A549 treated with dexamethasone at 1 μM for 4 hours (cell line): ENCODE data around the gene DNASE1L2. TPM values are rescaled to one million over a fixed set of nuclear protein-coding genes. Genes with fewer than 3 reads are reported as not detected.

ENCODE experiments used
- total RNA-seq: library from RNA; stranded (reverse); fragments of 200-300 nt; extraction: Qiagen RNA extraction; gene quantifications from 5 replicates; pipeline ENCODE4 v1.2.3, GENCODE V29; 2022

Gene DNASE1L2
- 0.54 to 1.3 TPM (median 1.1 TPM) in 5 replicates for total RNA-seq

GRCh38 chr16:2236337-2237101, at the start of gene DNASE1L2:
TSS of gene DNASE1L2 (plus strand) at chr16:2236444. CDS start at chr16:2236817, 373 bp downstream.

GRCh38 chr16:2196162-2196980, 39.9 kb upstream of the DNASE1L2 start, which contains the start of gene CASKIN1:
TSS of gene CASKIN1 (minus strand) at chr16:2196605. CDS start at chr16:2196432, 173 bp downstream.

DNA sequence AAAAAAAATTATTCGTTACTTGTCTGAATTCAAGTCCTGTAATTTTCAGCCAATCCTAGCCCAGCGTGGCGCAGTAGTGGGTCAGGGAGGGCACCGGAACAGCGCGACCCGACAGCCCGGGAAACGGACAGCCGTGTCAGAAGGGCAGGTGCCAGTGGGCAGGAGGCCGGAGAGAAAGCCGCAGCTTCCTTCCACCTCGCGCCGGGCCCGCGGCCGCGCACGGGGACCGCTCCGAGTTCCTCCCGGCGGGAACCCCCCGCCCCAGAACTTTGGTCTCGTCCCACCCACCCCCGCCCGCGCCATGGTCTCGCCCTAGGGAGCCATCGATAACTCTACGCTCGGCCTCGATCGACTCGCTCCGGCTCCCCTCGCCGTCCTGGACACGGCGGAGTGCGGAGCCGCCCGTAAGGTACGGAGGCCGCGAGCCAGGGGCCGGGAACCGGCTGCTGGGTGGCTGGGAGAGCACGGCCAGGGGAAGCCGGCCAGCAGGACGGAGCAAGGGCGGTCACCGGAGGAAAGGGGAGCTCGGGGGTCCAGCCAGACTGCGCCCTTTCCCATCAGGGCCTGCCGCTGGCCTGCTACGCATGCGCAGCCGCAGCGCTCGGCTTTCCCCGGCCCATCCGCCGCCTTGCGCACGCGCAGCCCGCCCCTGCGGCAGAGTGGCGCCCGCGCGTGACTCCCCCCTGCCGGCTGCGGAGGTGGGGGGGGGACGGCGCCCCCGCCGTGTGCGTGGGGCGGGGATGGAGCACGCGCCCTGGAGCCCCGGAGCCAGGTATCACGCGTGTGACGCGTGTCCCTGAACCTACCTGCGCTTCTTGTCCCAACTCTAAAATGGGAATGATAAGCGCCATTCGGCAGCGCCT, 30.9 kb upstream of the DNASE1L2 start, which contains the start of gene MLST8:
TSS of gene MLST8 (plus strand) at position 351 of the 863 bp plus-strand sequence. CDS start 632 bp downstream, outside the sequence.

DNA sequence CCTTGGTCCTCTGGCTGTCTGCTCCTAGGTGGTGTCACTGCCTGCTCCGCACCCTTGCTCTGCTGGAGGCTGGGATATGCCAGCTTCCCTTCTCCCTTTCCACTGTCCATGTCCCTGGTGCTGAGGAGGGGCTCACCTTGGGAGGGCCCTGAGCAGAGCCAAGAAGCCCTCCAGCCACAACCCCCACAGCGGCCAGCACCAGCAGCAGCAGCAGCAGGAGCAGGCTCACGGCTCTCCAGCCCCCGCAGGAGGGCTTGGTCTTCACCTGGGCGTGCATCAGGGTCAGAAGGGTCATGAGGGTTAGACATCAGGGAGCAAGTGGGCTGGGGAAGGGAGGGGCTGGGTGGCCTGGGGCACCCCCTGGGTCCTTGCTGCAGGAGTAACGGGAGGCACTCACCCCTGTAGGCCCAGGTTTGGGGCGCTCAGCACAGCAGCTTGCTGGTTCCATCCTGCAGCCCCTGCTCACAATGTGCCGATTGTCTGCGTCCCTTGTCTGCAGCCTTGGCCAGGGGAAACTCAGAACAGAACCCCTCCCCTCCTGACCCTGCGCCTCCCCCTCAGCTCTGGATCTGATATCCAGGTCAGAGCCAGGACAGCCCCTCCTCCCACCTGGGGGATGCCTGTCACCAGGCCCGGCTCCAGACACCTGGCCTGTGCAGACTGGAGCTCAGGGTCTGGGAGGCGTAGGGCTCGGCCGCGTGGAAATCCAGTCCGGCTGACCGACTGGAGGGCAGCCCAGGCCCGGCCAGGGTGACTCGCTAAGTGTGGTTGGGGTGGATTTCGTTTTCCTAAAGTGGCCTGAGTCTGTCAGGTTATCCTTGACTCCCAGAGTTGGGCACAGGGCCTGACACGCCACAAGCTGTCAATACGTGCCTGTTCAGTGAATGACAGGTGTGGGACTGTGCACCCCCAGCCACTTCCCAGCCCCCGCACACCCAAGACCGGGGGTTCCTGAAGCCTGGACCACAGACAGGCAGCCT, 25.6 kb upstream of the DNASE1L2 start, which contains the start of gene BRICD5:
TSS of gene BRICD5 (minus strand) at position 478 of the 980 bp plus-strand sequence. CDS start at position 448, 30 bp downstream.

DNA sequence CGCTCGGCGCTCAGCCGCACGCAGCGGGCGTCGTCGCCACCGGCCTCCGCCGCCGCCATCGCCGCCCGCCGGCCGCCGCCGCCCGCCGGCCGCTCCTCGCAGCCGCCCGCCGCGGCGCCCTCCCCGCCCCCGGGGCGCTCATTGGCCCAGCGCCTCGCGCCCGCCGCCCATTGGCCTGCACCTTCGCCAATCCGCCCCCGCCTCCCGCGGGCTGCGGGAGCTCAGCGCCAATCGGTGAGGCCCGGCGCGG, 21.6 kb upstream of the DNASE1L2 start, which contains the start of gene PGP:
TSS of gene PGP (minus strand) at position 122 of the 250 bp plus-strand sequence. CDS start at position 59, 63 bp downstream.

DNA sequence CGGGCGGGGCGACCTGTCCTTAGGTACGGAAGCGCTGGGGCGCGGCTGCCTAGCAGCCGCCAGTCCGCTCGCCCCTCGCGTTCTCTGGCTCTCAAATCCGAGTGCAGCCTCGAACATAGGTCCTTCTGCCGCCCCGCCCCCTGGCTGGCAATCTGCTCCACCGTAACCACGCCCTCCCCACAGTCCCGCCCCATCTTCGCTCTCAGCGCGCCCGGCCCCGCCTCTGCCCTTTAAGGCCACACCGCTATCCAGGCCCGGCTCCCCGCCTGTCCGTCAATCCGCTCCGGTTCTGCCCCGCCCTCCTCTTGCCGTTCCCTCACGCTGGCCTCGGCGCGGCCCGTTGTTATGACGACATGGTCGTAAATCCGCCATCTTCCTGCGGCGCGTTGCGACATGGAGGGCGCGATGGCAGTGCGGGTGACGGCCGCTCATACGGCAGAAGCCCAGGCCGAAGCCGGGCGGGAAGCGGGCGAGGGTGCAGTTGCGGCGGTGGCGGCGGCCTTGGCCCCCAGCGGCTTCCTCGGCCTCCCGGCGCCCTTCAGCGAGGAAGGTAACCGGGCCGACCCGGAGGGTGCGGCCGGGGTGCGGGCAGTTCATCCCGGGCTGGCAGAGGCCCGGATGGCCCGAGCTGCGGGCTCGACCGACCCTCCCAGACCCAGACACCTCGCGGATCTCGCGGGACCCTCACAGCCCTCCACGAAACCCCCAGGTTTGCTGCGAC, 12.9 kb upstream of the DNASE1L2 start, which contains the start of gene E4F1:
TSS of gene E4F1 (plus strand) at position 371 of the 721 bp plus-strand sequence. CDS start at position 394, 23 bp downstream.

GRCh38 chr16:2251296-2252111, 15.3 kb downstream of the DNASE1L2 start, which contains the start of gene ECI1:
TSS of gene ECI1 (minus strand) at chr16:2251587. CDS start at chr16:2251566, 21 bp downstream.

DNA sequence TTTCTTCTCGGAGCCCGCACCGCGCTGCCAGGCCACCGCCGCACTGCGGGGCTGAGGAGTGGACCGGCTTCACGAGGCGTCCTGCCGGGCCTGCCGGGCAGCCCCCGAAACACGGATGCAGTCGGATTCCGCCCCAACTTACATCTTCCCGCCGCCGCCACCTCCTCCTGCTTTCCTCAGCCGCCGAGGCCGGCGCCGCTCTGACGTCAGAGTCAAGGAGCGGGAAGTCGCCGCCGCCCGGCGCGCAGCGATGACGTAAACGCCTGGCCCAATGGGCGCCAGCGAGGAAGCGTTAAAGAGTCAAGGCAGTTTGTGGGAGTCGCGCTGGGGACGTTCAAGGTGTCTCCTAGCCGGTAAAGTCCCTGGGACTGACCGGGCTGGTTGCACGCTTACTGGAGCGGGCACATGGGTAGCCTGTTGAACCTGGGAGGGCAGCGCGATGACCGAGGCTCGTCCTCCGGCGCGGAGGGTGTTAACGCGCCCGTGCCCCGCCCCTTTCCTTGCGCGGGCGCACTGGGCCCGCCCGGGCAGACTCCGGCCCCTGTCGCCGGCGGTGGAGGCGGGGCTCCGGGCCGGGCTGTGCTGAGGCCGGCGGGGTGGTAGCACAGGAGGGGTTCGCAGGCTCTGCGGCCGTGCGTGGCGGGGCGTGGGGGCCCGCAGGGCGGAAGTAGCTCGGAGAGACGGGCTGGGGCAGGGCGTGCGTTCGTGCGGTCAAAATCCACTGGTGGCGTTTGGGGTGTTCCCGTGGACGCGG, 31.8 kb downstream of the DNASE1L2 start, which contains the start of gene RNPS1:
TSS of gene RNPS1 (minus strand) at position 214 of the 754 bp plus-strand sequence. CDS start 3,483 bp downstream, outside the sequence.

Other genes starting within 250 kb of the DNASE1L2 start
- 5.7 to 7.4 TPM (median 6.8 TPM) in 5 replicates for gene SYNGR3, start 246.5 kb upstream of the DNASE1L2 start, total RNA-seq
- 35.1 to 67.2 TPM (median 61.5 TPM) in 5 replicates for gene ZNF598, start 226.6 kb upstream of the DNASE1L2 start, total RNA-seq
- 0.79 to 1.2 TPM (median 1.0 TPM) in 5 replicates for gene NPW, start 216.7 kb upstream of the DNASE1L2 start, total RNA-seq
- 45.5 to 66.1 TPM (median 65.3 TPM) in 5 replicates for gene NHERF2, start 209.5 kb upstream of the DNASE1L2 start, total RNA-seq
- gene NTHL1, start 188.6 kb upstream of the DNASE1L2 start, total RNA-seq: 36.7 to 40.8 TPM (median 39.4 TPM) in 5 replicates
- 18.8 to 50.4 TPM (median 40.2 TPM) in 5 replicates for gene TSC2, start 188.5 kb upstream of the DNASE1L2 start, total RNA-seq
- gene PKD1, start 100.5 kb upstream of the DNASE1L2 start, total RNA-seq: 24.4 to 50.2 TPM (median 45.8 TPM) in 5 replicates
- gene RAB26, start 87.8 kb upstream of the DNASE1L2 start, total RNA-seq: 1.5 to 4.0 TPM (median 3.2 TPM) in 5 replicates
- 34.4 to 68.4 TPM (median 62.9 TPM) in 5 replicates for gene TRAF7, start 80.7 kb upstream of the DNASE1L2 start, total RNA-seq
- gene CASKIN1, start 39.8 kb upstream of the DNASE1L2 start, total RNA-seq: 0.21 to 0.58 TPM (median 0.39 TPM) in 5 replicates
- gene MLST8, start 31.0 kb upstream of the DNASE1L2 start, total RNA-seq: 35.5 to 57.2 TPM (median 52.5 TPM) in 5 replicates
- gene BRICD5, start 25.6 kb upstream of the DNASE1L2 start, total RNA-seq: 3.0 to 4.5 TPM (median 3.8 TPM) in 5 replicates
- gene PGP, start 21.6 kb upstream of the DNASE1L2 start, total RNA-seq: 16.1 to 28.0 TPM (median 27.5 TPM) in 5 replicates
- 14.1 to 26.2 TPM (median 24.4 TPM) in 5 replicates for gene E4F1, start 12.9 kb upstream of the DNASE1L2 start, total RNA-seq
- 47.2 to 75.5 TPM (median 70.7 TPM) in 5 replicates for gene ECI1, start 15.1 kb downstream of the DNASE1L2 start, total RNA-seq
- gene RNPS1, start 31.7 kb downstream of the DNASE1L2 start, total RNA-seq: 258 to 289 TPM (median 262 TPM) in 5 replicates
- 15.9 to 23.7 TPM (median 20.9 TPM) in 5 replicates for gene ABCA3, start 104.3 kb downstream of the DNASE1L2 start, total RNA-seq
- gene CCNF, start 193.0 kb downstream of the DNASE1L2 start, total RNA-seq: 16.9 to 25.5 TPM (median 24.8 TPM) in 5 replicates
- 13.0 to 19.3 TPM (median 17.4 TPM) in 5 replicates for gene TEDC2, start 223.7 kb downstream of the DNASE1L2 start, total RNA-seq
- gene NTN3, start 234.9 kb downstream of the DNASE1L2 start, total RNA-seq: 0.06 TPM in 1 of 5 replicates, not detected in the others
- gene TBC1D24, start 238.7 kb downstream of the DNASE1L2 start, total RNA-seq: 4.4 to 9.1 TPM (median 8.2 TPM) in 5 replicates